ENCODE measurements around the gene GON4L. TPM values are rescaled to one million over a fixed set of nuclear protein-coding genes. Genes with fewer than 3 reads are reported as not detected.
"Not testable (repeated sequence)": the region's sequence is repeated elsewhere in the genome, so short reads cannot be mapped to it uniquely, and the experiment has no call there.

The GON4L gene
- total and polyA plus RNA-seq, 9 donors, result 25.4 to 36.9 (median 28.0) TPM

DNA sequence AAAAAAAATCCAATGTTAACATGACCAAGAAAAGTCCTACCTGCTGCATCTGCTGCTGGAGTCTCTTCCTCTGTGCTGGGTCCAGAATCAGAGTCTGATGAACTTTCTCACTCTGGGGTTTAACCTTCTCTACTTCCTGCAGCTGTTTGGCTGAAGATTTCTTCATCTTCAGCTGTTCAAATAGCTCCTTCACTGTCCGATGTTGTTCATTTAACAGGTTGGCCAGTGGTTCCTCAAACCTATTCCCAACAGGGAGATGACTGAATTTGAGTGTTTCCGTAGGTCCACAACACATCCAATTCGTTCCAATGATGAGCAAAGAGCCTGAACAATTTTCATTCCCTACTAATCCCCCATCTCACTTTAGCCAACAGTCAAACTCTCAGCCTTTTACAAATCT, 79.4 kb downstream of the GON4L start:
- H3K9me3 ChIP-seq (replicated peaks; ENCODE audit: control insufficient read depth, low read depth, low read length), result no peaks in the 10 kb centered on the region
- H3K27me3 ChIP-seq (ENCODE audit: control insufficient read depth, insufficient read depth, low read length), result no peaks in the 10 kb centered on the region
- WGBS (ENCODE audit: insufficient coverage), result 37% methylated on average over 3 of the region's 3 CpGs
- peak; percentile 96 for DNase-seq
- H3K27ac ChIP-seq (ENCODE audit: low read length), result peak overlapping the region; percentile 17
- no peaks in the 10 kb centered on the region for H3K4me1 ChIP-seq (ENCODE audit: control insufficient read depth, insufficient read depth, low read length)
- H3K36me3 ChIP-seq (ENCODE audit: control insufficient read depth, insufficient read depth, low read length), result peaks cover 34% of the 10 kb centered on the region
- H3K4me3 ChIP-seq (ENCODE audit: low read length), result no peak overlapping the region

- Histone ChIP-seq H3K27ac (ENCODE audit: low read length) (peak overlapping the region; percentile 35), H3K4me1 (ENCODE audit: control insufficient read depth, insufficient read depth, low read length) (no peaks in the 10 kb centered on the region), H3K36me3 (ENCODE audit: control insufficient read depth, insufficient read depth, low read length) (peaks cover 41% of the 10 kb centered on the region), H3K9me3 (replicated peaks; ENCODE audit: control insufficient read depth, low read depth, low read length) (no peaks in the 10 kb centered on the region), H3K27me3 (ENCODE audit: control insufficient read depth, insufficient read depth, low read length) (no peaks in the 10 kb centered on the region), H3K4me3 (ENCODE audit: low read length) (no peak overlapping the region)
- peak; percentile 68 for DNase-seq
- WGBS (ENCODE audit: insufficient coverage), result 59% methylated on average over 2 of the region's 4 CpGs
Measured at GRCh38 chr1:155776414-155776813, 80.6 kb downstream of the GON4L start.

DNA sequence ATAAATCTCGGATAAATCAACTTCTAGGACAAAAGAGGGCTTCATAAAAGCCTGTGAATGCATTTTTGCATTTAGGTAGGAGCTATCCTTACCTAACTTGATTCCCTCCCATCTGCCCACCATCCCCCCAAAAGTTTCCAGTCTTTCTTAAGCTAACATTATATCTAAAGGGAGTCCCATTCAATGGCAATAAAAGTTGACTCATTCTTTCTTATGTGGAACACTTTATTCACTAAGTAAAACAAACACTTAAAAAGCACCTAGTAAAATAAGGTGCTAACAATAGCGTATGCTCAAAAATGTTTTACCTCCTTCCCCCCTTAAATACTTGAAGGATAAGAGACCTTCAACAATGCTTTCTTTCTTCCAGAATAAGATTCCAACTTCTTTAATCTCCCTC, 83.8 kb downstream of the GON4L start:
- no peaks in the 10 kb centered on the region for H3K9me3 ChIP-seq (replicated peaks; ENCODE audit: control insufficient read depth, low read depth, low read length)
- peaks cover 66% of the 10 kb centered on the region for H3K36me3 ChIP-seq (ENCODE audit: control insufficient read depth, insufficient read depth, low read length)
- no peak for DNase-seq
- WGBS (ENCODE audit: insufficient coverage), result no CpG with 5 or more reads among the region's 2 CpGs
- H3K27ac ChIP-seq (ENCODE audit: low read length), result no peak overlapping the region
- H3K4me1 ChIP-seq (ENCODE audit: control insufficient read depth, insufficient read depth, low read length), result no peaks in the 10 kb centered on the region
- no peaks in the 10 kb centered on the region for H3K27me3 ChIP-seq (ENCODE audit: control insufficient read depth, insufficient read depth, low read length)
- no peak overlapping the region for H3K4me3 ChIP-seq (ENCODE audit: low read length)

- H3K27me3 ChIP-seq (ENCODE audit: control insufficient read depth, insufficient read depth, low read length), result no peaks in the 10 kb centered on the region
- H3K36me3 ChIP-seq (ENCODE audit: control insufficient read depth, insufficient read depth, low read length), result peaks cover 70% of the 10 kb centered on the region
- no peak overlapping the region for H3K27ac ChIP-seq (ENCODE audit: low read length)
- peak; percentile 54 for DNase-seq
- H3K4me3 ChIP-seq (ENCODE audit: low read length), result no peak overlapping the region
- 67% methylated on average over 1 of the region's 5 CpGs for WGBS (ENCODE audit: insufficient coverage)
- H3K4me1 ChIP-seq (ENCODE audit: control insufficient read depth, insufficient read depth, low read length), result no peaks in the 10 kb centered on the region
- no peaks in the 10 kb centered on the region for H3K9me3 ChIP-seq (replicated peaks; ENCODE audit: control insufficient read depth, low read depth, low read length)
Measured at GRCh38 chr1:155769257-155769656, 87.8 kb downstream of the GON4L start.

DNA sequence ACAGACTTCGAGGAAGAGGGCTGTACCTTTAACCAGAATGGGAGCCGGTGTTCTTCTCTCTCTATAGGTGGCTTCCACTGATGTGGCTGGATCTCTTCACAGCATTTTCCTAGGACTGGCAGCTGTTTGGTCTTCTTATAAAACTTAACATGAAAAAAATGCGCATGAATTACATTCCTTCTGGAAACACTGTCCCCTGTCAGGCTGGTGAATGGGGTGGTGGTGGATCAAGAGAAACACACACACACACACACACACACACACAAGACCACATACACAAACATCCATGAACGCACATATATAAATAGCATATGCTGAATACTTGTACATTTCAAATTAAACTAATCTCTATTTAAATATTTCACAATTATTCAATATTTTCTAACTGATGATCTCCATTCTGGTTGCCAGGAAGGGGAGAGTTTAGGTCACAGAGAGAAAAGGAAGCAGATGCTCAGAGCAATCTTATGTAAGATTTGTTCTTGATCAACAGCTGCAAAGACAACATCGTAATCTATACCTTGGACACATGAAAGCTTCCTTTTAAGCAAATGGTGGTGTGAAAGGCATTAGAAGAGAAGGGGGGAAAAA, 89.5 kb downstream of the GON4L start:
- H3K27ac ChIP-seq (ENCODE audit: low read length); H3K27me3 ChIP-seq (ENCODE audit: control insufficient read depth, insufficient read depth, low read length); DNase-seq; H3K4me3 ChIP-seq (ENCODE audit: low read length); H3K4me1 ChIP-seq (ENCODE audit: control insufficient read depth, insufficient read depth, low read length); H3K9me3 ChIP-seq (replicated peaks; ENCODE audit: control insufficient read depth, low read depth, low read length): not testable (repeated sequence)
- peaks cover 76% of the 10 kb centered on the region for H3K36me3 ChIP-seq (ENCODE audit: control insufficient read depth, insufficient read depth, low read length)
- WGBS (ENCODE audit: insufficient coverage), result no CpG with 5 or more reads among the region's 5 CpGs

- DNase-seq; H3K4me1 ChIP-seq (ENCODE audit: control insufficient read depth, insufficient read depth, low read length); H3K27me3 ChIP-seq (ENCODE audit: control insufficient read depth, insufficient read depth, low read length); H3K4me3 ChIP-seq (ENCODE audit: low read length); H3K27ac ChIP-seq (ENCODE audit: low read length); H3K9me3 ChIP-seq (replicated peaks; ENCODE audit: control insufficient read depth, low read depth, low read length): not testable (repeated sequence)
- H3K36me3 ChIP-seq (ENCODE audit: control insufficient read depth, insufficient read depth, low read length), result peaks cover 77% of the 10 kb centered on the region
- 100% methylated on average over 2 of the region's 7 CpGs for WGBS (ENCODE audit: insufficient coverage)
Measured at GRCh38 chr1:155763989-155764388, 93.0 kb downstream of the GON4L start.

DNA sequence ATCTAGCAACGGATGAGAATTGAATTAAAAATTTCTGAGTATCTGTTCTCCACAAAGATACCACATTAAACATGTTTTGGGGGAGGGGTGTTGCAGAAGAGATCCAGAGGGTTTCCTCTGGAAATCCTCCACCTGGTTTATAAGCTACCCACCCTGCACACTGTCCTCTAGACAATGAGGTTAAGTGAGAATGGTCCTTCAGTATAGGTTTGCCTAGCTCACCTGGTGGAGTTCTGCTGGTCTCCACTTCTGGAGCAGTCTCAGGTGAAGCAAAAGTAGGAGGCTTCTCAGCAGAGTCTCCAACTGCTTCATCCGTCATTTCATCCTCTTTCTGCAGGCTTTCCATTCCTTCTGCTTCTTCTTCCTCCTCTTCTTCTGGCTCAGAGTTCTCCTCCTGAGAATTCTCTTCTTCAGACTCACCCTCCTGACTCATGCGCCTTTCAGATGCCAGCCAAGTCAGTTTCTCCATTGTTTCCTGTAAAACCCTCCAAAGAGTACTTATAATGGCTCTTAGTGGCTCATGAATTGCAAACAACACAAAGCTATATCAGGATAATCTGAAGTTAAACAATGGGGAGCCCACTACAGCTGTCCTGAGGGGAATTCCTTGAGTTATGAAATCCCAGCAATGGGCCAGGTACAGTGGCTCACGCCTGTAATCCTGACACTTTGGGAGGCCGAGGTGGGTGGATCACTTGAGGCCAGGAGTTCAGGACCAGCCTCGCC, 93.8 kb downstream of the GON4L start:
- H3K36me3 ChIP-seq (ENCODE audit: control insufficient read depth, insufficient read depth, low read length), result peaks cover 79% of the 10 kb centered on the region
- not testable (repeated sequence) for H3K27me3 ChIP-seq (ENCODE audit: control insufficient read depth, insufficient read depth, low read length); H3K9me3 ChIP-seq (replicated peaks; ENCODE audit: control insufficient read depth, low read depth, low read length); H3K4me1 ChIP-seq (ENCODE audit: control insufficient read depth, insufficient read depth, low read length); H3K4me3 ChIP-seq (ENCODE audit: low read length); H3K27ac ChIP-seq (ENCODE audit: low read length)
- WGBS (ENCODE audit: insufficient coverage), result 96% methylated on average over 4 of the region's 6 CpGs
- peak; percentile 54 for DNase-seq

DNA sequence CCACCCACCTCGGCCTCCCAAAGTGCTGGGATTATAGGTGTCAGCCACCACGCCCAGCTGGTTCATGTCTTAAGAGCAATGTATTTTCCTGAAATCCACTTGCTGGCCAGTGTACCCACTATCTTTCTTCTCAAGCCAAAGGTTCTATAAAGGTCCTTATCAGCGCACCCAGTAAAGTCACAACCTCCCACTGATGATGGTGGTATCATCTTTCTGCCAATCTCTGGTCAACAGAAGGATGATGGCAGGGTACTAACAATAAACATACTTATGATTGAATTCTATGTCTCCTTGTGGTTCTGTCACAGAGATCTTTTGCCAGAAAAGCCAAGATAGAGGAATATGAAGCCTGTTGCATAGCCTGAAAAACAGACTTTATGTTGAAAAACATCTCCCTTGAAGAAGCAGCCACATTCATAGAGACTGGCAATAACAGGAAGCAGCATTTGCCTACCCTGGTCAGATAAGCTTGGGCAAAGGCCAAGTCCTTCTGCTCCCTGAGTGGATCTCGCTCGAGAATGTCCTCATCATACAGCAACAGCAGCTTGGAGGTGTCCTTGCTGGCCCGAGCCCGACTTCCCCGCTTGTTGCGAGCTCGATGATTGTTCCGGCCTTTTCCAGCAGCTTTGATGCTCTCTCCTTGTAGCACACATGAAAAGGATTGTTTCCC, 95.1 kb downstream of the GON4L start:
- Histone ChIP-seq H3K4me3 (ENCODE audit: low read length) (no peak overlapping the region), H3K4me1 (ENCODE audit: control insufficient read depth, insufficient read depth, low read length) (no peaks in the 10 kb centered on the region), H3K27me3 (ENCODE audit: control insufficient read depth, insufficient read depth, low read length) (no peaks in the 10 kb centered on the region), H3K9me3 (replicated peaks; ENCODE audit: control insufficient read depth, low read depth, low read length) (no peaks in the 10 kb centered on the region), H3K27ac (ENCODE audit: low read length) (no peak overlapping the region), H3K36me3 (ENCODE audit: control insufficient read depth, insufficient read depth, low read length) (peaks cover 77% of the 10 kb centered on the region)
- WGBS (ENCODE audit: insufficient coverage), result 92% methylated on average over 10 of the region's 11 CpGs
- no peak for DNase-seq

- Histone ChIP-seq H3K27ac (ENCODE audit: low read length) (no peak overlapping the region), H3K9me3 (replicated peaks; ENCODE audit: control insufficient read depth, low read depth, low read length) (no peaks in the 10 kb centered on the region), H3K27me3 (ENCODE audit: control insufficient read depth, insufficient read depth, low read length) (no peaks in the 10 kb centered on the region), H3K4me1 (ENCODE audit: control insufficient read depth, insufficient read depth, low read length) (no peaks in the 10 kb centered on the region), H3K36me3 (ENCODE audit: control insufficient read depth, insufficient read depth, low read length) (peaks cover 76% of the 10 kb centered on the region), H3K4me3 (ENCODE audit: low read length) (no peak overlapping the region)
- WGBS (ENCODE audit: insufficient coverage), result no CpG with 5 or more reads among the region's 2 CpGs
- DNase-seq, result no peak
Measured at GRCh38 chr1:155760751-155761475, 96.1 kb downstream of the GON4L start.
